ENCODE results near the gene PIK3C3.

Gene PIK3C3

DNA sequence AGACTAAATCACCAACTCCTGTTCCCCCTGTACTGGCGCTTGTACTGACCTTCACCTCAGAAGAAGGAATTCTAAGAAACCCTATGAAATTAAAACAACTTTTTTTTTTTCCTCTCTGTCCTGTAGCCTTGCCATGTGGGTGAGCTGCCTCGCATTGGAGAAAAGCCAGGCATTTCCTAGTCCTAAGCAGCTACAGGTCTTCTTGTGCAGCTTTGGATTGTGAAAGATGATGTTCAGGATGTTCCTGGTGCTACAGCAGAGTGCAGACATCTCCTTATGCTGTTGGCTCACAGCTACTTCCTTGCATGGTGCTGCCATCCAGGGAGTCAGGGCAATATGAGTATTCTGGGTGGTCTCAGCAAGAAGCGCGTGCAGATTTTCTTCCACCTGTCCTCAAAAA, 11.9 kb downstream of the PIK3C3 start:
- H3K27ac ChIP-seq (ENCODE audit: low read depth, low read length, poor library complexity, severe bottlenecking), result no peak overlapping the region
- no peak overlapping the region for H3K4me3 ChIP-seq (ENCODE audit: low read depth, low read length, poor library complexity, severe bottlenecking)
- no peaks in the 10 kb centered on the region for H3K4me1 ChIP-seq (ENCODE audit: insufficient read depth, low read length, severe bottlenecking)
- H3K9me3 ChIP-seq (ENCODE audit: low read length), result no peaks in the 10 kb centered on the region
- peaks cover 18% of the 10 kb centered on the region for H3K79me2 ChIP-seq (ENCODE audit: insufficient read depth, low read length)
- TF ChIP-seq, protein P1, sequence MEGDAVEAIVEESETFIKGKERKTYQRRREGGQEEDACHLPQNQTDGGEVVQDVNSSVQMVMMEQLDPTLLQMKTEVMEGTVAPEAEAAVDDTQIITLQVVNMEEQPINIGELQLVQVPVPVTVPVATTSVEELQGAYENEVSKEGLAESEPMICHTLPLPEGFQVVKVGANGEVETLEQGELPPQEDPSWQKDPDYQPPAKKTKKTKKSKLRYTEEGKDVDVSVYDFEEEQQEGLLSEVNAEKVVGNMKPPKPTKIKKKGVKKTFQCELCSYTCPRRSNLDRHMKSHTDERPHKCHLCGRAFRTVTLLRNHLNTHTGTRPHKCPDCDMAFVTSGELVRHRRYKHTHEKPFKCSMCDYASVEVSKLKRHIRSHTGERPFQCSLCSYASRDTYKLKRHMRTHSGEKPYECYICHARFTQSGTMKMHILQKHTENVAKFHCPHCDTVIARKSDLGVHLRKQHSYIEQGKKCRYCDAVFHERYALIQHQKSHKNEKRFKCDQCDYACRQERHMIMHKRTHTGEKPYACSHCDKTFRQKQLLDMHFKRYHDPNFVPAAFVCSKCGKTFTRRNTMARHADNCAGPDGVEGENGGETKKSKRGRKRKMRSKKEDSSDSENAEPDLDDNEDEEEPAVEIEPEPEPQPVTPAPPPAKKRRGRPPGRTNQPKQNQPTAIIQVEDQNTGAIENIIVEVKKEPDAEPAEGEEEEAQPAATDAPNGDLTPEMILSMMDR (IDR thresholded peaks at IDR 0.05; ENCODE audit: low read length), result no peak
- TF ChIP-seq EZH2 (IDR thresholded peaks at IDR 0.05; ENCODE audit: borderline replicate concordance, low read length), result no peak
- H3K4me2 ChIP-seq (ENCODE audit: low read length), result no peak overlapping the region
- H3K9me2 ChIP-seq (ENCODE audit: low read depth, low read length), result no peaks in the 10 kb centered on the region
- no peak overlapping the region for H2AFZ ChIP-seq (ENCODE audit: low read length)
- no peaks in the 10 kb centered on the region for H3F3A ChIP-seq (ENCODE audit: insufficient read depth, low read length)
- H3K36me3 ChIP-seq (ENCODE audit: insufficient read depth, low read length), result peaks cover 56% of the 10 kb centered on the region
- no peaks in the 10 kb centered on the region for H3K27me3 ChIP-seq (ENCODE audit: insufficient read depth, low read length)
- no peak overlapping the region for H3K9ac ChIP-seq (ENCODE audit: low read length)
- H4K20me1 ChIP-seq (ENCODE audit: insufficient read depth, low read length), result no peaks in the 10 kb centered on the region

DNA sequence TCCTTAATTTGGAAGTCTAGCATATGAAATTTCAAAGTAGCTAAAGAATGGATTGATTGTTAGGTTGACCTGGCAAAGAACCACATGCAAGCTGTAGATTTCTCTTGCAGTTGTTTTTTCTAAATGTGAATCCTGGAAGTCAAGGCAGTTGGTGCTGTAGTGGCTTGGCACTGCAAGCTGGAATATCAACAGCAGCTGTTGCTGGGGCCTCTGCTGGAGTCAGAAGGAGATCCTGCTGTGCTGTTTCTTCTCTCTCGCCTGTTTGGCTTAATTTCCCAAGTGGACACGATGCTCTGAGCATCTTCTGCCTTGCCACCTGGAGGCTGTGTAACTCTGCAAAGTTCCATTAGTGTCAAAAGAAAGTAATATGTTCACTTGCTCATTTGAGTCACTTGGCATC, 12.6 kb downstream of the PIK3C3 start:
- peaks cover 52% of the 10 kb centered on the region for H3K36me3 ChIP-seq (ENCODE audit: insufficient read depth, low read length)
- peaks cover 17% of the 10 kb centered on the region; the same call in 1 of the 2 replicates for H3K79me2 ChIP-seq (ENCODE audit: insufficient read depth, low read length)
- H3F3A ChIP-seq (ENCODE audit: insufficient read depth, low read length), result no peaks in the 10 kb centered on the region
- no peak for TF ChIP-seq EZH2 (IDR thresholded peaks at IDR 0.05; ENCODE audit: borderline replicate concordance, low read length)
- TF ChIP-seq, protein P1 (IDR thresholded peaks at IDR 0.05; ENCODE audit: low read length), result no peak
- H3K9ac ChIP-seq (ENCODE audit: low read length), result no peak overlapping the region
- H3K4me1 ChIP-seq (ENCODE audit: insufficient read depth, low read length, severe bottlenecking), result peaks cover 4% of the 10 kb centered on the region
- no peaks in the 10 kb centered on the region for H3K9me2 ChIP-seq (ENCODE audit: low read depth, low read length)
- no peak overlapping the region for H3K4me2 ChIP-seq (ENCODE audit: low read length)
- H4K20me1 ChIP-seq (ENCODE audit: insufficient read depth, low read length), result no peaks in the 10 kb centered on the region
- H2AFZ ChIP-seq (ENCODE audit: low read length), result no peak overlapping the region
- no peak overlapping the region for H3K4me3 ChIP-seq (ENCODE audit: low read depth, low read length, poor library complexity, severe bottlenecking)
- no peaks in the 10 kb centered on the region for H3K27me3 ChIP-seq (ENCODE audit: insufficient read depth, low read length)
- H3K27ac ChIP-seq (ENCODE audit: low read depth, low read length, poor library complexity, severe bottlenecking), result no peak overlapping the region
- no peaks in the 10 kb centered on the region for H3K9me3 ChIP-seq (ENCODE audit: low read length)

DNA sequence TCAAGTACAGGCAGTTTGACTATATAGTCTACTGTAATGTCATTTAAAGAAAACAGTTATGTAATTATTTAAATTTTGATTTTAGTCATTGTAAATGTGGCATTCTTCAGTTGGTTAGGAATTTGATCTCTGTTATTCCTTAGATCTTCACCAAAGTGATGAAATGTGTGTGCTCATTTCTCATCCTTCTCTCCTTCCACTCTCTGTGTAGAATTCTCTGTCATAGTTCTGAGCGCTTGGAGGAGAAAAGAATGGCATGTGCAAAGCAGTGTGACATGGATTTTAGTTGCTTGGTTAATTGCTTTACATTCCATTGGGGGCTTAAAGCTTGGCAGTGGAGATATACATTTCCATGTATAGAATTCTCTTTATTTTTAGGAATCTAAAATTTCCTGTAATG, 14.8 kb downstream of the PIK3C3 start:
- peaks cover 5% of the 10 kb centered on the region for H3K4me1 ChIP-seq (ENCODE audit: insufficient read depth, low read length, severe bottlenecking)
- H3K27me3 ChIP-seq (ENCODE audit: insufficient read depth, low read length), result no peaks in the 10 kb centered on the region
- no peak overlapping the region for H3K4me2 ChIP-seq (ENCODE audit: low read length)
- H3F3A ChIP-seq (ENCODE audit: insufficient read depth, low read length), result no peaks in the 10 kb centered on the region
- 0 out of 2 replicates have a peak, but pooled peaks cover 2% of the 10 kb centered on the region for H3K79me2 ChIP-seq (ENCODE audit: insufficient read depth, low read length)
- no peaks in the 10 kb centered on the region for H4K20me1 ChIP-seq (ENCODE audit: insufficient read depth, low read length)
- TF ChIP-seq EZH2 (IDR thresholded peaks at IDR 0.05; ENCODE audit: borderline replicate concordance, low read length), result no peak
- TF ChIP-seq, protein P1 (IDR thresholded peaks at IDR 0.05; ENCODE audit: low read length), result no peak
- H3K9ac ChIP-seq (ENCODE audit: low read length), result no peak overlapping the region
- H3K4me3 ChIP-seq (ENCODE audit: low read depth, low read length, poor library complexity, severe bottlenecking), result no peak overlapping the region
- H3K9me3 ChIP-seq (ENCODE audit: low read length), result no peaks in the 10 kb centered on the region
- H3K36me3 ChIP-seq (ENCODE audit: insufficient read depth, low read length), result peaks cover 41% of the 10 kb centered on the region
- no peak overlapping the region for H3K27ac ChIP-seq (ENCODE audit: low read depth, low read length, poor library complexity, severe bottlenecking)
- H3K9me2 ChIP-seq (ENCODE audit: low read depth, low read length), result no peaks in the 10 kb centered on the region
- no peak overlapping the region for H2AFZ ChIP-seq (ENCODE audit: low read length)
